NCI-H2227 treated with DMSO at 0.1 percent for 48 hours (cell line): ENCODE data around the gene PAQR4.

Source experiments
- DNase-seq: peaks from one replicate; lab custom pipeline; 2025; lab: John Stamatoyannopoulos, UW

Gene PAQR4

DNA sequence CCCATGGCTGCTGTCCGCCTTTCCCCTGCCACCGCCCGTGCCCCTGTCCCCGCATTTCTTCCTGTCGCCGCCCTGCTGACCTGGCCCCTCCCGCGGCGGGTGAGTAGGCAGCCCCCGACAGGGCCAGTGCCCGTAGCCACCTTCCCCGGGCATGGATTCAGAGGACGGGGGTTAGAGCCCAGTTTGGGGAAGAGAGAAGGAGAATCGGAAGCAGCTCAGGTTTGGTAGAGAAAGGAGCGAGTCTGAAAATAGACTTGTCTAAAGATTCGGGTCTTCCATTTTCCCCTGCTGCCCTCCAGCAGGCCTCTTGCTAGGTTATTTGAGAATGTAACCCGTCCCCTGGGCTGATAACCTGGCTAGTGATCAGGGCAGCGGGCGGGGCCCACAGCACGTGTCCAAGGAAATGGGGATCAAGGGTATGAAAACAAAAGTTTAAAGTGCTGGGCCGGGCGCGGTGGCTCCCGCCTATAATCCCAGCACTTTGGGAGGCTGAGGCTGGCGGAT, 35.7 kb downstream of the PAQR4 start:
- DNase-seq, result no peak

DNA sequence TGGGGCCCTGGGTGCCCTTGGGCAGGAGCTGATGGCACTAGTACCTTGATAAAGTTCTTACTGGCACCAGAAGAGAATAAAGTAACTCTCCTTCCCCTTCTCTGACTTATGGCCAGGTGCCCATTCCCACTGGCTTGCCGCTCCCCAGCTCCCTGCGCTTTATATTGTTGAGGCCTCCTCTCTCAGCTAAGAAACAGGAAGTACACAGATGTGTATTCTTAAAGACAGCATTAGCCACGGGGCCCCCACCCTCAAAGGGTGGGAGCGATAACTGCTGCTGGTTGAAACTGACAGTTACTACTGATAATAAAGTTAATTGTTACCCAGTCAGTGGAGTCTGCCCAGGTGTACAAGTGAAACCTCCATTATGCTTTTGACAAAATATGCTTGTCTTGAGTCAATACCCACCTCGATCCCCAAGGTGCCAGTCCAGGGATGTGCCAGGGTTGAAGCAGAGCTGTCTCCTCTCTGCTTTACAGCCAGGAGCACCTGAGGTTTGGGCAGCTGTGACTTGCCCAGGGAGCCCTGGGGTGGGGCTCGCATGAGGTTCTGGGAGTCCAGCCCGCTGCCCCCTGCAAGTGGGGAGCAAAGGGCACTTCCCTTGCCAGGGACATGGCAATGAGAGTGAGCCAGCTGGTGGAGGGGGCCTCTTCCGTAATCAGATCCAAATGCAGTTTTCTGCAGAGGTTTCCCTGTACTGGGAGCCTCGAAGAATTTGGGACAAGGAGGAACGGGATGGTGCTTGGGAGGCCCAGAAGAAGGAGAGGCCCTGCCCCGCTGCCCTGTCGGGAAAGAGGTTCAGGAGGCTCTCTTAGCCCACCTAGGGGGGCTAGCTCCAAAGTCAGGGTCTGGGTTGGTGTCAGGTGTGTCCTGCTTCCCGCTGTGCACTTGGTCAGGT, 38.2 kb downstream of the PAQR4 start:
- no peak for DNase-seq

DNA sequence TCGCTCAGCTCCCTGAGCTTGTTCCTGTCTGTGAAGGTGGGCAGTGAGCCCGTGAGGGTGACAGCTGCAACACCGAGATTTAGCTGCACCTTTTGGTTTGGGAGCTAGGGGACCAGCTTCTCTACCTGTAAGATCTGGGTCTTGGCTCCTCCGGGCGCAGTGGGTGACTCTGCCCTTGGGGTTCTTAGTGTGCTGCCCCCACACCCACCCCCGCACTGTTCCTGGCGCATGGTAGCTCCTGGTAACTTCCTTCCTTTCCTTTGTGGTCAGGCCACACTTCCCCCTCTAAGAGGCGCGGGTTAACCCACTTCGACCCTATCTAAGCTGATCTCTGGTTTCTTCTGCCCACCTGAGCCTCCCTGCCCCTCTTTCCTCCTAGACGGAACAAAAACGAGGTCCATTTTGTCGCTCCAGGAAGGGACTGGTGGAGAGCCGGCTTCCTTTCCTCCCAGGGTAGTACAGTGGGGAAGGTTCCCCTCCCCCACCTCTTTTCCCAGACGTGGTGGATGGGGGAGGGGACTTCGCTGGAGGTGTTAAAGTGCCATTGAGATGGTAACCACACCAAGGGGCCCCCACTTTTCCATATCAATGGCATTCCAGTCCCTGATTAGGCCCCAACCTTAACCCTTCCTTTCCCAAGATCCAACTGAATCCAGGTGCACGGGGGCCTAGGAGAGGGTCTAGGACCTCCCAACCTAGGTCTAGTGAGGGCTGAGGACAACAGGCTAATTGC, 39.0 kb downstream of the PAQR4 start:
- no peak for DNase-seq

GRCh38 chr16:3008690-3009037, 39.5 kb downstream of the PAQR4 start:
- no peak for DNase-seq

GRCh38 chr16:3009568-3010390, 40.6 kb downstream of the PAQR4 start:
- DNase-seq, result no peak

DNA sequence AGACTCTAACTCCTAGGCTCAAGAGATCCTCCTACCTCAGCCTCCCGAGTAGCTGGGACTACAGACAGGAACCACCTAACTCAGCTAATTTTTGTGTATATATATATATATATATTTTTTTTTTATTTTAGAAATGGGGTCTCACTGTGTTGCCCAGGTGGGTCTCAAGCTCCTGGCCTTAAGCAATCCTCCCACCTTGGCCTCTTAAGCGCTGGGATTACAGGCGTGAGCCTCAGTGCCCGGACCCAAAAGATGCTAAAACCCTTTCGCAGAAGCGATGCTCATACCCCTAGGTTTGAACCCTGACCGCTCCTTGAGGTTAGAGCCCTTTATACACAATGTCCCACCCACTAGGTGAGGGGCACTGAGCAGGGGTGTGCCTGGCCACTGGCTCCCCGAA, 41.4 kb downstream of the PAQR4 start:
- no peak for DNase-seq

- DNase-seq, result no peak
These were observed 43.1 kb downstream of the PAQR4 start for GRCh38 chr16:3012246-3012645.

DNA sequence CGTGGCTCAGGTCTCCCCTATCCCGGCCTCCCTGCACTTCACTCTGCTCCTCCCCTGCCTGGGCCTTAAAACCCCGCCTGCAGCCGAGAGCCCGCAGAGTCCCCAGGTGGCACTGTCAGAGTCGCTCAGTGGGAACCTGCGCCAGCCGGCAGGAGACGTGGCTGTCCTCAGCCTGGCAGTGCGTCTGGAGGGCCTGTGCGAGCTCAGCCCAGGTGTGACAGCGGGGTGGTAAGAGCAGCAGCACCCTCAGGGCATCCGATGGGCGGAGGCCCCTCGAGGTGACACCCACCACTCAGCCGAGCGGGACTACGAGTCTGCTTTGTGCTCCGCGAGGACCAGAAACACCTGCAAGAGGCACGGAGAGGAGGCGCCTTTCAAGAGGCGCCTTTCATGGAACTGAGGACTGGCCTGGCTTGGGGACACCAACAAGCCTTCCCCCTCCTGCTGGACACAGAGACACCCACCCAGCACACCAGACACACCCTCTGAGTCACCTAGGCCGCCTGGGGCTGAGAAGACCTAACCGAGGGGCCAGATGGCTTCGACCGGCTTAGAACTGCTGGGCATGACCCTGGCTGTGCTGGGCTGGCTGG, 43.8 kb downstream of the PAQR4 start, which contains the start of gene CLDN9:
Gene CLDN9 (plus strand): TSS at position 96 of the 593 bp plus-strand sequence. CDS start 440 bp downstream, at position 536.
- no peak for DNase-seq

DNA sequence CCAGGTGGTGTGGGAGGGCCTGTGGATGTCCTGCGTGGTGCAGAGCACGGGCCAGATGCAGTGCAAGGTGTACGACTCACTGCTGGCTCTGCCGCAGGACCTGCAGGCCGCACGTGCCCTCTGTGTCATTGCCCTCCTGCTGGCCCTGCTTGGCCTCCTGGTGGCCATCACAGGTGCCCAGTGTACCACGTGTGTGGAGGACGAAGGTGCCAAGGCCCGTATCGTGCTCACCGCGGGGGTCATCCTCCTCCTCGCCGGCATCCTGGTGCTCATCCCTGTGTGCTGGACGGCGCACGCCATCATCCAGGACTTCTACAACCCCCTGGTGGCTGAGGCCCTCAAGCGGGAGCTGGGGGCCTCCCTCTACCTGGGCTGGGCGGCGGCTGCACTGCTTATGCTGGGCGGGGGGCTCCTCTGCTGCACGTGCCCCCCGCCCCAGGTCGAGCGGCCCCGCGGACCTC, 44.4 kb downstream of the PAQR4 start:
- no peak for DNase-seq

GRCh38 chr16:3013998-3014690, 45.0 kb downstream of the PAQR4 start:
- no peak for DNase-seq

DNA sequence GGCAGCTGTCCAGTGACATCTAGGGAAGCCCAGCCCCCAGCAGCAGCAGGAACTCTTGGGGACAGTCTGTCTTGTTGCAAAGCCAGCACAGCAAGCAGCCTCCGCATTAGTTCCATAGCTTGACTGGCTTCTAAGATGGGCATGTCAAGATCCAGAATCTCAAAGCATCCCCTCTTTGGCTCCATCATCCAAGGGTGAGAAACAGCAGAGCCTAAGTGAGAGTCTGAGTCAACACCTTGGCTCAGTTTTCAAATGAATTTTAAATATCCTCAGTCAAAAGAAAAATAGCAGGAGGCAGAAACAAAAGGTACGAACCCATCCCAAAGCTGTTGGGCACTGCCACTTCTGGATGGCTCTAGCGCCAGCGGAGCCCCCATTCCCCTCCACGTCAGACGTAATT, 45.8 kb downstream of the PAQR4 start:
- DNase-seq, result no peak

GRCh38 chr16:3015865-3016521, 46.8 kb downstream of the PAQR4 start:
- DNase-seq, result no peak

- no peak for DNase-seq
These were observed 48.2 kb downstream of the PAQR4 start for GRCh38 chr16:3017344-3017743.

GRCh38 chr16:3017794-3018506, 48.8 kb downstream of the PAQR4 start, which contains the start of gene CLDN6:
CLDN6 (minus strand) TSS chr16:3018183; CDS start chr16:3016021, 2,162 bp downstream.
- DNase-seq, result no peak

GRCh38 chr16:3019594-3020246, 50.6 kb downstream of the PAQR4 start:
- DNase-seq, result no peak

- DNase-seq, result peak; percentile 64
These were observed 51.1 kb downstream of the PAQR4 start, which contains the start of gene TNFRSF12A for GRCh38 chr16:3020247-3020603. TNFRSF12A (plus strand) TSS chr16:3020368; CDS start chr16:3020398, 30 bp downstream.

DNA sequence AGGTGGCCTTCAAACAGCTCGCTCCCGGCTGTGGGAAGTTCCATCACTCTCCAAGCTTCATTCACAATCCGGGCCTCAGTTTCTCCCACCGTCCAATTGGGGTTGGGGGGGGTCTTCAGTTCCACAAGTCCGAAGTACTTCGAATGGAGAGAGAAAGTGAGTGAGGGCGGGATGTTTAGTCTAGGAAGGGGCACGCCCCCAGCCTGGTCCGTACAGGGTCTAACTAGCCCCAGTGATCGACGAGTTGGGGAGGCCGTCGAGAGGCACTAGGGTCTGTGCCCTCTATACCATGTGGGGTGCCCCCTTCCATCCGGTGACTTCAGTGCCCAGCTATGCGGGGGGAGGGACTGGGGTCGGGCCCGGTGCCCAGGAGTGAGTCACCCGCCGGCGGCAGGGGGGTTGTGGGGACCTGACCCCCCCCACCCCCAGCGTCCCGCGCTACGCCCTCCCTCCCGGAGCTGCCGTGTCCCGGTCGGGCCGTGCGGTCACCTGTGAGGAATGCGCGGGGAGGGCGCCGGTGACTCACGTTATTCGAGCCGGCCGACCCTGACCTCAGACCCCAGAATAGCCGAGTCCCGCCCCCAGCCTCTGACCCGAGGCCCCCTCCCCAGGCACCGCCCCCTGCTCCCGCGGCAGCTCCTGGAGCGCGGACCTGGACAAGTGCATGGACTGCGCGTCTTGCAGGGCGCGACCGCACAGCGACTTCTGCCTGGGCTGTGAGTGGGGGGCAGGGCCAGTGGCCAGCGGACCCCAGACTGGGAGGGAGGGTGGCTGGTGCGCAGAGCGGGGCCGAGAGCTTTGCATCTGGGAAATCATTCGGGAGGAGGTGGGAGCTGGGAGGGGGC, 51.7 kb downstream of the PAQR4 start:
- peak; percentile 18 for DNase-seq
